Measurements from ENCODE around the gene NBAS. TPM values are rescaled to one million over a fixed set of nuclear protein-coding genes. Genes with fewer than 3 reads are reported as not detected.

Gene NBAS
- polyA plus RNA-seq, 1 donor (not counting 4 experiments of a cell fraction or from before 2014, with no cell fraction given), result 27.9 TPM

DNA sequence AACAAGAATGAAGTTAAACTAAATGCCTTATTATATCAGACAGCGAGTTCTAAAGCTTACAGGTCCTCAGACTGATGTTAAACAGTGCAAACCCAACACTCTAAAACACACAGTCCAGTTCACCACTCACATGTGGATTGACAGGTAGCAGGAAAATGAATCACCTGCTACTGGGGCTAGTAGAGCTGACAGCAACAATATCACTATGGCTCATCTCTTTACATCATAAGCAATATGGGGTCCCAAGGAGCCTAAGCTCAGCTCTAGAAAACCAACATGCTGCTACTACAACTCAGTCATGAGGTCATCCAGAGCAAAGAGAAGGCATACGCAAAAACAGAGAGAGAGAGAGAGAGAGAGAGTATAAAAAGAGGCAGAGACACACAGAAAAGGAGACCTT lies 145.4 kb downstream of the NBAS start:
- H3K9ac ChIP-seq (ENCODE audit: control insufficient read depth, extremely low read depth, insufficient read depth, low read length), result no peak overlapping the region
- H3K27ac ChIP-seq (ENCODE audit: control insufficient read depth, insufficient read depth, low read length), result no peak overlapping the region
- H3K9me3 ChIP-seq (ENCODE audit: control insufficient read depth, low read depth, low read length), result no peaks in the 10 kb centered on the region
- H3K79me2 ChIP-seq (ENCODE audit: control insufficient read depth, insufficient read depth, low read length), result no peaks in the 10 kb centered on the region
- H3K27me3 ChIP-seq (ENCODE audit: control insufficient read depth, extremely low read depth, insufficient read depth, low read length), result no peaks in the 10 kb centered on the region
- no peak overlapping the region for H3K4me2 ChIP-seq (ENCODE audit: control insufficient read depth, extremely low read depth, insufficient read depth, low read depth, low read length)
- dilution Hi-C loops (cut with MboI; ENCODE audit: extremely low pct_ligation_motif_present, low sequenced_read_pairs), result no loop called here
- DNase-seq (ENCODE audit: low read depth, low spot score), result no peak
- no peak overlapping the region for H3K4me3 ChIP-seq (ENCODE audit: control insufficient read depth in 2 of 3, extremely low read depth in 1 of 3, insufficient read depth in 2 of 3, low read depth in 1 of 3, low read length in 3 of 3)
- no peak for FAIRE-seq
- peaks cover 0 to 8% of the 10 kb centered on the region in 2 experiments for H3K36me3 ChIP-seq (ENCODE audit: control insufficient read depth in 2 of 2, extremely low read depth in 1 of 2, insufficient read depth in 2 of 2, low read length in 2 of 2)
- H3K9me1 ChIP-seq (ENCODE audit: control insufficient read depth, extremely low read depth, insufficient read depth, low read length), result no peaks in the 10 kb centered on the region
- no peak overlapping the region for H2AFZ ChIP-seq (ENCODE audit: control insufficient read depth, low read length)
- no peaks in the 10 kb centered on the region for H3K4me1 ChIP-seq (ENCODE audit: control insufficient read depth, extremely low read depth, insufficient read depth, low read length)
- no peak for TF ChIP-seq EZH2 (IDR thresholded peaks at IDR 0.05; ENCODE audit: low read length)
- no peaks in the 10 kb centered on the region for H4K20me1 ChIP-seq (ENCODE audit: control insufficient read depth, extremely low read depth, insufficient read depth, low read length)

DNA sequence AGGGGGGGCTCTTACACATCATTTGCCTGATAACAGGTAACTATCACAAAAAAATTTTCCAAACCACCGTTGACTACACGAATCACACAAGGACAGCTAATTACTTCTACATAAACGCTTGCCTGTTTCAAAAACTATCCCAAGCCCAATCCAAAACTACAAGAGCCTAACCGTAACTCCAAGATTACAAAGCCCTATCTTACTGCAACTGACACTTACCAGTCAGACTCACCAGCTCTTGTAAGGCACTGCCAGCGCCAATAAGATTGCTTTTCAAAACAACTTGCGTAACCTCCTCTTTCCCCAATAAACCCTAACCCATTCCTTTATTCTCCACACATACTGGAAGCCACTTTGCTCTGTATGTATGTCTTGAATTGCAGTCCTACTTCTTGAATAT lies 148.4 kb downstream of the NBAS start:
- Histone ChIP-seq H3K9ac (ENCODE audit: control insufficient read depth, extremely low read depth, insufficient read depth, low read length) (no peak overlapping the region), H3K27me3 (ENCODE audit: control insufficient read depth, extremely low read depth, insufficient read depth, low read length) (no peaks in the 10 kb centered on the region), H3K4me2 (ENCODE audit: control insufficient read depth, extremely low read depth, insufficient read depth, low read depth, low read length) (no peak overlapping the region), H3K27ac (ENCODE audit: control insufficient read depth, insufficient read depth, low read length) (no peak overlapping the region), H2AFZ (ENCODE audit: control insufficient read depth, low read length) (no peak overlapping the region), H4K20me1 (ENCODE audit: control insufficient read depth, extremely low read depth, insufficient read depth, low read length) (no peaks in the 10 kb centered on the region), H3K4me1 (ENCODE audit: control insufficient read depth, extremely low read depth, insufficient read depth, low read length) (no peaks in the 10 kb centered on the region), H3K9me1 (ENCODE audit: control insufficient read depth, extremely low read depth, insufficient read depth, low read length) (no peaks in the 10 kb centered on the region), H3K79me2 (ENCODE audit: control insufficient read depth, insufficient read depth, low read length) (no peaks in the 10 kb centered on the region), H3K36me3 (ENCODE audit: control insufficient read depth in 2 of 2, extremely low read depth in 1 of 2, insufficient read depth in 2 of 2, low read length in 2 of 2) (peaks cover 0 to 10% of the 10 kb centered on the region in 2 experiments), H3K9me3 (ENCODE audit: control insufficient read depth, low read depth, low read length) (no peaks in the 10 kb centered on the region), H3K4me3 (ENCODE audit: control insufficient read depth in 2 of 3, extremely low read depth in 1 of 3, insufficient read depth in 2 of 3, low read depth in 1 of 3, low read length in 3 of 3) (no peak overlapping the region)
- FAIRE-seq (no peak), DNase-seq (ENCODE audit: low read depth, low spot score) (no peak)
- dilution Hi-C loops (cut with MboI; ENCODE audit: extremely low pct_ligation_motif_present, low sequenced_read_pairs), result no loop called here
- TF ChIP-seq, protein P1, sequence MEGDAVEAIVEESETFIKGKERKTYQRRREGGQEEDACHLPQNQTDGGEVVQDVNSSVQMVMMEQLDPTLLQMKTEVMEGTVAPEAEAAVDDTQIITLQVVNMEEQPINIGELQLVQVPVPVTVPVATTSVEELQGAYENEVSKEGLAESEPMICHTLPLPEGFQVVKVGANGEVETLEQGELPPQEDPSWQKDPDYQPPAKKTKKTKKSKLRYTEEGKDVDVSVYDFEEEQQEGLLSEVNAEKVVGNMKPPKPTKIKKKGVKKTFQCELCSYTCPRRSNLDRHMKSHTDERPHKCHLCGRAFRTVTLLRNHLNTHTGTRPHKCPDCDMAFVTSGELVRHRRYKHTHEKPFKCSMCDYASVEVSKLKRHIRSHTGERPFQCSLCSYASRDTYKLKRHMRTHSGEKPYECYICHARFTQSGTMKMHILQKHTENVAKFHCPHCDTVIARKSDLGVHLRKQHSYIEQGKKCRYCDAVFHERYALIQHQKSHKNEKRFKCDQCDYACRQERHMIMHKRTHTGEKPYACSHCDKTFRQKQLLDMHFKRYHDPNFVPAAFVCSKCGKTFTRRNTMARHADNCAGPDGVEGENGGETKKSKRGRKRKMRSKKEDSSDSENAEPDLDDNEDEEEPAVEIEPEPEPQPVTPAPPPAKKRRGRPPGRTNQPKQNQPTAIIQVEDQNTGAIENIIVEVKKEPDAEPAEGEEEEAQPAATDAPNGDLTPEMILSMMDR (optimal IDR thresholded peaks at IDR 0.05 in 1 of 3, IDR thresholded peaks at IDR 0.05 in 1 of 3, conservative IDR thresholded peaks at IDR 0.05 in 1 of 3; ENCODE audit: extremely low read depth in 1 of 3, insufficient read depth in 2 of 3, low read length in 3 of 3), result no peak
- TF ChIP-seq EZH2 (IDR thresholded peaks at IDR 0.05; ENCODE audit: low read length), result no peak

DNA sequence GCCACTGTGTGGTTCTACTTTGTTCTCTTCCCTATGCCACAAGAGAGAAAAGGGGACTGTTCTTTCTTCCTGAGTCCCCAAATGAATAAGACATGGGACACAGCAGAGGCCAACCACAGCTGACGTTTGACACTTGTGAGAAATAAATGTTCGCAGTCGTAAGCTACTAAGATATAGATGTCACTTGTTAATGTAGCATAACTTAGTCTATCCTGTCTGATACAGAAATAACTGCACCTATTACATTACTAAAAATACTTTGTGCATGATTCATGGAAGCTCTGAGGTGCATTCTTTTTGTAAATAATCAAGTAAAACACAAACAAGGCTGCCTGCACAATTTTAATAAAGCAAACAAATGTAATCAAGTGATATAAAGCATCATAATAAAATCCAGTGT lies 148.8 kb downstream of the NBAS start:
- no peak overlapping the region for H3K9ac ChIP-seq (ENCODE audit: control insufficient read depth, extremely low read depth, insufficient read depth, low read length)
- H3K9me1 ChIP-seq (ENCODE audit: control insufficient read depth, extremely low read depth, insufficient read depth, low read length), result no peaks in the 10 kb centered on the region
- no peaks in the 10 kb centered on the region for H3K9me3 ChIP-seq (ENCODE audit: control insufficient read depth, low read depth, low read length)
- H3K4me2 ChIP-seq (ENCODE audit: control insufficient read depth, extremely low read depth, insufficient read depth, low read depth, low read length), result no peak overlapping the region
- TF ChIP-seq EZH2 (IDR thresholded peaks at IDR 0.05; ENCODE audit: low read length), result no peak
- TF ChIP-seq, protein P1 (optimal IDR thresholded peaks at IDR 0.05 in 1 of 3, IDR thresholded peaks at IDR 0.05 in 1 of 3, conservative IDR thresholded peaks at IDR 0.05 in 1 of 3; ENCODE audit: extremely low read depth in 1 of 3, insufficient read depth in 2 of 3, low read length in 3 of 3), result no peak
- H3K79me2 ChIP-seq (ENCODE audit: control insufficient read depth, insufficient read depth, low read length), result no peaks in the 10 kb centered on the region
- no peak overlapping the region for H3K27ac ChIP-seq (ENCODE audit: control insufficient read depth, insufficient read depth, low read length)
- dilution Hi-C loops (cut with MboI; ENCODE audit: extremely low pct_ligation_motif_present, low sequenced_read_pairs), result no loop called here
- H2AFZ ChIP-seq (ENCODE audit: control insufficient read depth, low read length), result no peak overlapping the region
- peaks cover 0 to 10% of the 10 kb centered on the region in 2 experiments for H3K36me3 ChIP-seq (ENCODE audit: control insufficient read depth in 2 of 2, extremely low read depth in 1 of 2, insufficient read depth in 2 of 2, low read length in 2 of 2)
- no peak for FAIRE-seq
- H3K4me3 ChIP-seq (ENCODE audit: control insufficient read depth in 2 of 3, extremely low read depth in 1 of 3, insufficient read depth in 2 of 3, low read depth in 1 of 3, low read length in 3 of 3), result no peak overlapping the region
- H3K4me1 ChIP-seq (ENCODE audit: control insufficient read depth, extremely low read depth, insufficient read depth, low read length), result no peaks in the 10 kb centered on the region
- DNase-seq (ENCODE audit: low read depth, low spot score), result no peak
- H3K27me3 ChIP-seq (ENCODE audit: control insufficient read depth, extremely low read depth, insufficient read depth, low read length), result no peaks in the 10 kb centered on the region
- H4K20me1 ChIP-seq (ENCODE audit: control insufficient read depth, extremely low read depth, insufficient read depth, low read length), result no peaks in the 10 kb centered on the region

Data from keratinocyte (primary cell).